ENCODE measurements around the gene SMIM17. TPM values are rescaled to one million over a fixed set of nuclear protein-coding genes. Genes with fewer than 3 reads are reported as not detected.

The SMIM17 gene
- total RNA-seq, 1 experiment from 2014 or later, result 0.28 TPM

GRCh38 chr19:56622374-56622773, 20.6 kb upstream of the SMIM17 start:
- H4K5ac ChIP-seq (ENCODE audit: insufficient read length, low read depth, low read length), result no peak overlapping the region
- no peak overlapping the region for H3K9ac ChIP-seq (ENCODE audit: extremely low read depth, insufficient read length, low read length)
- no peaks in the 10 kb centered on the region for H3K27me3 ChIP-seq (ENCODE audit: insufficient read depth, low read length)
- no peak overlapping the region for H2BK120ac ChIP-seq (ENCODE audit: low read depth, low read length, poor library complexity, severe bottlenecking)
- H3T11ph ChIP-seq (ENCODE audit: low read length), result no peak overlapping the region
- no peak overlapping the region for H3K4me2 ChIP-seq (ENCODE audit: insufficient read depth, insufficient read length, low read length)
- no peak overlapping the region for H3K27ac ChIP-seq (ENCODE audit: insufficient read length, low read depth, low read length)
- no peak overlapping the region for H4K8ac ChIP-seq (replicated peaks; ENCODE audit: insufficient read length, low read depth, low read length)
- no peaks in the 10 kb centered on the region for H4K20me1 ChIP-seq (ENCODE audit: control insufficient read depth, insufficient read depth, insufficient read length)
- H4K91ac ChIP-seq (ENCODE audit: insufficient read length, low read depth, low read length), result no peak overlapping the region
- no peak for DNase-seq
- no peak overlapping the region for H3K27ac Mint-ChIP-seq
- no peak overlapping the region for H2BK12ac ChIP-seq (ENCODE audit: insufficient read length, low read depth, low read length)
- no peaks in the 10 kb centered on the region for H3K79me2 ChIP-seq (ENCODE audit: insufficient read depth, low read length)
- H3K14ac ChIP-seq (ENCODE audit: insufficient read depth, low read length), result no peak overlapping the region
- peaks cover 13% of the 10 kb centered on the region for H3K9me3 ChIP-seq (ENCODE audit: control insufficient read depth, low read depth, low read length)
- no peak overlapping the region for H2BK5ac ChIP-seq (ENCODE audit: insufficient read length, low read length)
- peaks cover 77 to 86% (median 80%) of the 10 kb centered on the region in 3 experiments for H3K36me3 Mint-ChIP-seq (ENCODE audit: insufficient read depth in 1 of 3, low read depth in 3 of 3)
- no peak for TF ChIP-seq CTCF (conservative IDR thresholded peaks at IDR 0.05)
- H3K56ac ChIP-seq (ENCODE audit: insufficient read length, low read depth, low read length), result no peak overlapping the region
- no peak overlapping the region for H2AFZ ChIP-seq (ENCODE audit: low read length)
- no peak overlapping the region for H3K23ac ChIP-seq (ENCODE audit: insufficient read length, low read depth, low read length)
- no peaks in the 10 kb centered on the region for H3K4me1 ChIP-seq (ENCODE audit: insufficient read depth, low read length)
- no peak overlapping the region for H3K4me3 Mint-ChIP-seq
- no peaks in the 10 kb centered on the region for H3K79me1 ChIP-seq (ENCODE audit: insufficient read depth, low read depth, low read length, poor library complexity, severe bottlenecking)
- WGBS (ENCODE audit: extremely low coverage, insufficient read length, low lambda C conversion rate), result no CpG with 5 or more reads among the region's 37 CpGs
- no peaks in the 10 kb centered on the region; the same call in none of the 2 replicates for H3K27me3 Mint-ChIP-seq (ENCODE audit: low read depth)
- no peak overlapping the region for H2AK5ac ChIP-seq (ENCODE audit: insufficient read length, low read length)
- no peaks in the 10 kb centered on the region for H3K23me2 ChIP-seq (ENCODE audit: insufficient read length, low read depth, low read length, poor library complexity, severe bottlenecking)
- no peak overlapping the region for H2BK15ac ChIP-seq (ENCODE audit: low read depth, low read length)
- no peak overlapping the region for H2BK20ac ChIP-seq (ENCODE audit: low read depth, low read length, poor library complexity, severe bottlenecking)
- no peak overlapping the region for H3K4ac ChIP-seq (ENCODE audit: low read depth, low read length)
- H3K9me3 Mint-ChIP-seq, result peaks cover 88 to 94% of the 10 kb centered on the region in 2 experiments
- no peaks in the 10 kb centered on the region for H3K4me1 Mint-ChIP-seq
- no peak overlapping the region for H3K18ac ChIP-seq (ENCODE audit: insufficient read length, low read depth, low read length)
